Activated CD4-positive, alpha-beta T cell treated with anti-CD3 and anti-CD28 coated beads, Interleukin-10, Interleukin-2, amounts not matched to agents 100 ng/mL and 50 ng/mL, durations not matched to agents 16 hours and 8 hours (primary cell): ENCODE results near the gene TOP3B.
"Not testable (repeated sequence)": the region's sequence is repeated elsewhere in the genome, so short reads cannot be mapped to it uniquely, and the experiment has no call there.

ENCODE experiments used
- DNase-seq: peaks from one replicate; pipeline ENCODE4 v3.0.0-alpha.2; 2020

TOP3B gene

GRCh38 chr22:21921184-21921721 is 61.3 kb downstream of the TOP3B start:
- no peak for DNase-seq

GRCh38 chr22:21920341-21921183 is 62.0 kb downstream of the TOP3B start:
- DNase-seq = no peak

- DNase-seq = no peak
Observed at GRCh38 chr22:21919526-21920307, 62.9 kb downstream of the TOP3B start.

GRCh38 chr22:21918466-21919185 is 64.0 kb downstream of the TOP3B start:
- DNase-seq = no peak

- no peak for DNase-seq
Observed at GRCh38 chr22:21917959-21918261, 64.7 kb downstream of the TOP3B start.

- DNase-seq = no peak
Observed at GRCh38 chr22:21917181-21917958, 65.2 kb downstream of the TOP3B start.

GRCh38 chr22:21916309-21916918 is 66.2 kb downstream of the TOP3B start:
- no peak for DNase-seq

- no peak for DNase-seq
Observed at GRCh38 chr22:21915624-21916308, 66.8 kb downstream of the TOP3B start.

GRCh38 chr22:21914033-21914642 is 68.4 kb downstream of the TOP3B start:
- DNase-seq = not testable (repeated sequence)

- not testable (repeated sequence) for DNase-seq
Observed at GRCh38 chr22:21910367-21910766, 72.2 kb downstream of the TOP3B start.

GRCh38 chr22:21909871-21910270 is 72.7 kb downstream of the TOP3B start:
- no peak for DNase-seq

GRCh38 chr22:21907638-21908522 is 74.7 kb downstream of the TOP3B start:
- no peak for DNase-seq
